WI38 (cell line): ENCODE measurements around the gene SPEG.

Source experiments
- H3K4me3 ChIP-seq: 2 replicates; pipeline ENCODE4 v1.5.1; 2011; ENCODE audit warnings: low read depth, mild to moderate bottlenecking, control low read depth, low read length
- TF ChIP-seq, protein P1 (sequence below): IDR thresholded peaks from 2 replicates; pipeline ENCODE4 v1.5.1; 2012; ENCODE audit warnings: low read depth, mild to moderate bottlenecking, control low read depth, low read length

The SPEG gene

DNA sequence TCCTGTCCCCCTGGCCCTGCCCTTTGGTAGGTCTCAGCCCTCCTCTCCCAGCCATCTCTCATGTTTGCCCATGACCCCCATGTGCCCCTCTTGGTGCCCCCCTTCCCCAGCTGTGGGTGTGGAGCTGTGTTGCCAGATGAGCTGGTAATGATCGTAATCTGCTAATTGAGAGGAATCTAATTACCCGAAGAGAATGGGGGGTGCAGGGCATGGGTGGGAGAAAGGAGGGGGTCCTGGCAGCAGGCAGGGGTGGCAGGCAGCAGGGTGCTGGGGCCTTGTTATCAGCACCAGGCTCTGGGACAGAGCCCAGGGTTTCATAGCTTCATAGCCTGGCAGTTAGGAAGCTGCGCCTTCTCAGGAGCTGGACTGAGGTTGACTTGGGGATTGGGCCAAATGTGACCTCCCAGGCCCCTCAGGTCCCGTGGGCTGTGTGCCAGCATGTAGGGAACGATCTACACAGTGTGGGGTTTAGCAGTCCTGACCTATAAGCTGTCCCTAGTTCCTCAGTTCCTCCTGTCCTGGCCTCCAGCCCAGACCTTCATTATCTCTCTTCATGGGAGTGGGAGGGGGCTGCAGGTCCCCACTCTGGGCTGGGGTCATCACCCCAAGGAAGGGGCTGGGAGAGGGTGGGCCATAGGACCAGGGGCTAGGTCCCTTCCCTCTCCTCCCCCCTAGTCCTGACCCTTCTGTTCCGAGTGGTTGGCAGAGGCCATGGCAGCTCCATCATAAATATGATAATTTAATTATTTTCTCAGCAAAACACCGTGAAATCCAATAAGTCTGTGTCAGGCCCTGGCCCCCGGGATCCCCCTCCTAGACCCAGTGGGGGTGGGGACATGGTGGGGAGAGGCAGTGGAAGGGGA lies 73.2 kb downstream of the SPEG start:
- H3K4me3 ChIP-seq = no peak overlapping the region
- TF ChIP-seq, protein P1, sequence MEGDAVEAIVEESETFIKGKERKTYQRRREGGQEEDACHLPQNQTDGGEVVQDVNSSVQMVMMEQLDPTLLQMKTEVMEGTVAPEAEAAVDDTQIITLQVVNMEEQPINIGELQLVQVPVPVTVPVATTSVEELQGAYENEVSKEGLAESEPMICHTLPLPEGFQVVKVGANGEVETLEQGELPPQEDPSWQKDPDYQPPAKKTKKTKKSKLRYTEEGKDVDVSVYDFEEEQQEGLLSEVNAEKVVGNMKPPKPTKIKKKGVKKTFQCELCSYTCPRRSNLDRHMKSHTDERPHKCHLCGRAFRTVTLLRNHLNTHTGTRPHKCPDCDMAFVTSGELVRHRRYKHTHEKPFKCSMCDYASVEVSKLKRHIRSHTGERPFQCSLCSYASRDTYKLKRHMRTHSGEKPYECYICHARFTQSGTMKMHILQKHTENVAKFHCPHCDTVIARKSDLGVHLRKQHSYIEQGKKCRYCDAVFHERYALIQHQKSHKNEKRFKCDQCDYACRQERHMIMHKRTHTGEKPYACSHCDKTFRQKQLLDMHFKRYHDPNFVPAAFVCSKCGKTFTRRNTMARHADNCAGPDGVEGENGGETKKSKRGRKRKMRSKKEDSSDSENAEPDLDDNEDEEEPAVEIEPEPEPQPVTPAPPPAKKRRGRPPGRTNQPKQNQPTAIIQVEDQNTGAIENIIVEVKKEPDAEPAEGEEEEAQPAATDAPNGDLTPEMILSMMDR = no peak

DNA sequence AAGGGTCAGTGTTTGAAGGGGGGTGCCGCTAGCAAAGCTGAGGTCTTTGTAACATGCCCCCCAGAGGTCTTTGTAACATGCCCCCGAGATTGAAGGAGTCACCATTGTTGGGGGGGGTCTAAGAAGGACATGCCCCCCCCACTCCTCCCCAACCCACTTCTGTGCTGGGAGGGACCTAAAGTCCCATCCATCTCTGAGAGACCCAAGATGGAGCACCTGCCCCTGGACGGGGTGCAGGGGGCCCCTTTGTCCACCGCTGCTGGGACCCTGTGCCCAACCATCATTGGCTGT lies 73.7 kb downstream of the SPEG start:
- TF ChIP-seq, protein P1 = no peak
- H3K4me3 ChIP-seq = no peak overlapping the region

DNA sequence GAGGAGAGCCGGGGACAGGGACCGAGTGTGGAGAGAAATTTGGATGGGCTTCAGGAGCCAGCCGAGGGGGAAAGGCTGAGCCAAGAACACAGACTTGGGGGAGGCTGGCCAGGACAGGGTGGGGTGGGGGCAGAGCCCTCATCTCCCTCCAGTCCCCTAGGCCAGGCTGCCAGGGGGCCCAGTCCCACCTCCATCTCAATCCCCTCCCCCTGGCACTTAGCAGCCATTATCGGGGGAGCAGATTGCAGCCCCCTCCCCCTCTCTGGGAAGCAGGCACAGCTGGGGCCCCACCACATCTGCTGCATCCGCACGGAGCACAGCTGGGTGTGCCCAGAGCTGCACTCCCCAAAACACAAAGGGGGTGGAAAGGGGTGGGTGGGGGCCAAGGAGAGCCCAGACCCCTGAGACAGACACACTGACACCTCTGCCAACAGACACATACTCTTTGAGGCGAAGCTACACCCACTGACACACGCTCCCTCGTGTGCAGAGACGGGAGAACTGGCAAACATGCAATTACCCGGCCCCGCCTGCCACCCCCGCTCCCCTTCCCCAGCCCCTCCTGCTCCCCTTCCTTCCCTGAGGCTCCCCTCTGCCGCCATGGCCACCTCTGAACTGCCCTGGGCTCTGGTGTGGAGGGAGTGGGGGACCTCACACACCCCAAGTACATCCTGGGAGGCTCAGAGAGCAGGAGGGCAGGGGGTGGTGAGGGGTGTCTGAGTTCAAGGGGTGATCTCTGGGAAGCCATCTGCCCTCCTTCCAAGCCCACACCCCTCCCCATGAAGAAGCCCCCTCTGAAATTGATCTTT lies 74.5 kb downstream of the SPEG start:
- no peak overlapping the region; the same call in 1 of the 2 replicates for H3K4me3 ChIP-seq
- TF ChIP-seq, protein P1 = no peak

DNA sequence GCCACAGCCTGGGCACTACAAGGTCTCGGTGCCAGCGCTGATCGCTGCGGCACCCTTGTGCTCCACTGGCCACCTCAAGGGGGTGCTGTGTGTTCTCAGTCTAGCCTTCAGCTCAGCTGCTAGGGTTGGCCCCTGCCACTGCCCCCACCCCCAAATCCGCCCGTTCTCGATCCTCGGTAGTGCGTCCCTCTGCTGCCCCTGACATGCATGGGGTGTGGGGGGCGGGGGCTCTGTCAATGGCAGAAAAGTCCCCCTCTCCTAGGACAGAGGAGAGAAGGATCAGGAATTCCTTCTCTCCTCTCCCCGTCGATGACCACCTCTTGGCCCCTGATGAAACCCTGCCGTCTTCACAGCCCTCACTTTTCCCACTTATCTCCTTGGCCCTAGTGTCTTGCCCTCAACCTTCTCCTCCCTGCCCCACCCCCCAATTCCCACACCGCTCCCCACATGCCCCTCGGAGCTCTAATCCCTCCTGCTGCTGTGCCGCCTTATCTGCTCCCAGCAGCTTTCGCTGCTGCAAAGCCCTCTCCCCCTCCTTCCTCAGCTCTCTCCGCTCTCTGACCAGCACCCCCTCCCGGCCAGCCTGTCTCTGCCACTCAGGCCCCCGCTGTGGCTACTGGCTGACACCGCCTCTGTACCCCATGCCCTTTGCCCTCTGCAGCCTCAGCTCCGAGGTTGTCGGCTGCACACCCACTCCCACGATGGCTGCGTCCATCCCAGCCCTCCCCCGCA lies 75.3 kb downstream of the SPEG start:
- TF ChIP-seq, protein P1 = peak; percentile 91
- H3K4me3 ChIP-seq = peak overlapping the region; percentile 34

DNA sequence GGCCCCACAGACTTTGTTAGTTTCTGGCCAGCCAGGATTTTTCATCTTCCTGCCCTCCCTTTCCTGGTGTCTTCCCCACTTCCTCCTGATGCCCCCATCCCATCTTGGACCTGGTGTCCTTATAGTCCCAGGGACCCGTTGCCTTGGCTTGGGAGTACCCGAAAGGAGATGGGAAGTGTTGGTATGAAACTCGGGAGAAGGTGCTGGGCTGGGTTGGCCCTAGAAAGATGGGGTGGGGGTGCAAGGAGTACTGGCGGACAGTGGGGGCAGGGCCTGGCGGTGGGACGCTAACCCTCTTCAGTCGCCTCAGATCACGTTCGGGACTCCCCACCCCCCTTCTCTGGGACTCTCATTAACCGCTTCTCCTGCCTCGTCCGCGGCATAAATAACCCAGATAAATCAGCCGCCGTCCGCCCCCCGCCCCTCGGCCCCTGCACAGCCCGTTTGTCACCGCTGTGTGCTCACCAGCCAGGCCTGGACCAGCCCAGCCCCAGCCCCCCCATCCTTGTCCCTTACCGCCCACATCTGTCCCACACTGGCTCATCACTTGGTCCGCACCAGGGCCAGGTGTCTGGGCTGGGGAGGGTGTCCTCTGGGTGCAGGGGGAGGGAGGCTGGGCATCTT lies 76.0 kb downstream of the SPEG start:
- TF ChIP-seq, protein P1 = no peak
- no peak overlapping the region for H3K4me3 ChIP-seq

DNA sequence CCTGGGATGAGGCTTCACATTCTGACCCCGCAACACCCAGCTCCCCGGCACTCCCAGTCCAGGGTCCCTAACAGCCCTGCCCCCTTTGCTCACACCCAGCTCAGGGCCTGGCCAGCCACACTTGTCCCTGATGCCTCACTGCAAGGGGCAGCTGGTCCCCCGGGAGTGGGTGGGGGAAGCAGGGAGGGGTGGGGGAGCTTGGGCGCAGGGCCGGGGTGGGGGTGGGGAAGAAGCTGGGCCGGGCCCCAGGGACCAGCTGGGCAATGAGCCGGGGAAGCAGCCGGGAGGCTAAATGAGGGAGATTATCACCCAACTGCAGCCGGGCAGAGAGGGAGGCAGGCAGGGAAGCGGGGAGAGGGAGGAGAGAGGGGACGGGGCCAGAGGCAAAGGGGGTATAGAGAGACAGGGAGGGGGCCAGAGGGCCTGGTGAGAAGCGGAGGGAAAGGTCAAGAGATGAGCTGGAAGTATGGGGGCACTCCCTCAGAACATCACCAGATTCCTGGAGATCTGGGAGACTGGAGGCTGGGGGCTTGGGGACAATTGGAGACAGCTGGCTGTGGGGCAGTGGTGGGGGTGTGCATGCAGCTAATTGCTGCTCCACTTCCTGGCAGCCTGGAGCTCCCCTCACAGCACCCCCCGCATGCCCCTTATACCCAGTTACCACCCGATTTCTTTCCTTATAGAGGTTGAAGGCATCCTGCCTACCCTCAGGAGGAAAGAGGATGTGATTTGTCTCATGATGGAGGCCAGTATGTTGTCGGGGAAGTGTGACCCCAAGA lies 77.1 kb downstream of the SPEG start:
- TF ChIP-seq, protein P1 = no peak
- no peak overlapping the region for H3K4me3 ChIP-seq
